ENCODE results near the gene SGO2.
"Not testable (repeated sequence)": the region's sequence is repeated elsewhere in the genome, so short reads cannot be mapped to it uniquely, and the experiment has no call there.

Gene SGO2

GRCh38 chr2:200523158-200523557 is 2.8 kb upstream of the SGO2 start:
- no peak overlapping the region for H3K4me3 ChIP-seq
- no peak overlapping the region for H3K27ac ChIP-seq
- no peaks in the 10 kb centered on the region for H3K36me3 ChIP-seq
- no peaks in the 10 kb centered on the region for H4K20me1 ChIP-seq
- H3K4me2 ChIP-seq: no peak overlapping the region
- H3K4me1 ChIP-seq: peaks cover 18% of the 10 kb centered on the region
- H3K27me3 ChIP-seq: no peaks in the 10 kb centered on the region
- H3K9me3 ChIP-seq: no peaks in the 10 kb centered on the region
- TF ChIP-seq Cebpa-rat (IDR thresholded peaks at IDR 0.05): no peak
- H3K9ac ChIP-seq: no peak overlapping the region

- Histone ChIP-seq H3K9me3 (no peaks in the 10 kb centered on the region), H3K4me3 (no peak overlapping the region), H3K9ac (no peak overlapping the region), H3K36me3 (no peaks in the 10 kb centered on the region), H3K4me1 (peaks cover 21% of the 10 kb centered on the region), H3K27ac (no peak overlapping the region), H4K20me1 (no peaks in the 10 kb centered on the region), H3K27me3 (no peaks in the 10 kb centered on the region), H3K4me2 (no peak overlapping the region)
- no peak for TF ChIP-seq Cebpa-rat (IDR thresholded peaks at IDR 0.05)
Observed at GRCh38 chr2:200523604-200524003, 2.4 kb upstream of the SGO2 start.

GRCh38 chr2:200525066-200525465 is 941 bp upstream of the SGO2 start:
- no peak for TF ChIP-seq Cebpa-rat (IDR thresholded peaks at IDR 0.05)
- H3K9me3 ChIP-seq: no peaks in the 10 kb centered on the region
- H4K20me1 ChIP-seq: peaks cover 7% of the 10 kb centered on the region; the same call in 1 of the 2 replicates
- no peak overlapping the region for H3K9ac ChIP-seq
- H3K4me1 ChIP-seq: peaks cover 24% of the 10 kb centered on the region
- peaks cover 8% of the 10 kb centered on the region for H3K36me3 ChIP-seq
- no peak overlapping the region; the same call in 1 of the 2 replicates for H3K4me3 ChIP-seq
- H3K27me3 ChIP-seq: no peaks in the 10 kb centered on the region
- no peak overlapping the region for H3K27ac ChIP-seq
- H3K4me2 ChIP-seq: peak overlapping the region; percentile 96

- peaks cover 24% of the 10 kb centered on the region for H3K4me1 ChIP-seq
- peak overlapping the region; percentile 95 for H3K4me3 ChIP-seq
- peak overlapping the region; percentile 90; the same call in 1 of the 2 replicates for H3K9ac ChIP-seq
- H3K36me3 ChIP-seq: peaks cover 11% of the 10 kb centered on the region
- H4K20me1 ChIP-seq: peaks cover 10% of the 10 kb centered on the region; the same call in 1 of the 2 replicates
- peak overlapping the region; percentile 96 for H3K4me2 ChIP-seq
- H3K9me3 ChIP-seq: no peaks in the 10 kb centered on the region
- no peak for TF ChIP-seq Cebpa-rat (IDR thresholded peaks at IDR 0.05)
- H3K27ac ChIP-seq: no peak overlapping the region
- no peaks in the 10 kb centered on the region for H3K27me3 ChIP-seq
Observed at GRCh38 chr2:200525551-200525881, 491 bp upstream of the SGO2 start.

- no peaks in the 10 kb centered on the region for H3K27me3 ChIP-seq
- no peaks in the 10 kb centered on the region for H3K9me3 ChIP-seq
- H3K4me2 ChIP-seq: peak overlapping the region; percentile 1; the same call in 1 of the 2 replicates
- no peak overlapping the region for H3K4me3 ChIP-seq
- H3K36me3 ChIP-seq: peaks cover 26% of the 10 kb centered on the region
- H4K20me1 ChIP-seq: peaks cover 18% of the 10 kb centered on the region; the same call in 1 of the 2 replicates
- H3K27ac ChIP-seq: no peak overlapping the region
- no peak overlapping the region for H3K9ac ChIP-seq
- H3K4me1 ChIP-seq: peaks cover 35% of the 10 kb centered on the region
- TF ChIP-seq Cebpa-rat (IDR thresholded peaks at IDR 0.05): no peak
Observed at GRCh38 chr2:200528228-200528627, 2.2 kb downstream of the SGO2 start.

GRCh38 chr2:200533754-200534153 is 7.7 kb downstream of the SGO2 start:
- Histone ChIP-seq H3K4me1 (peaks cover 12% of the 10 kb centered on the region; the same call in 1 of the 2 replicates), H3K36me3 (peaks cover 64% of the 10 kb centered on the region), H3K9me3 (no peaks in the 10 kb centered on the region), H4K20me1 (peaks cover 18% of the 10 kb centered on the region; the same call in 1 of the 2 replicates), H3K4me3 (no peak overlapping the region), H3K27me3 (no peaks in the 10 kb centered on the region), H3K9ac (no peak overlapping the region), H3K4me2 (no peak overlapping the region), H3K27ac (no peak overlapping the region)
- TF ChIP-seq Cebpa-rat (IDR thresholded peaks at IDR 0.05): no peak

GRCh38 chr2:200534572-200534971 is 8.6 kb downstream of the SGO2 start:
- H3K27ac ChIP-seq: no peak overlapping the region

GRCh38 chr2:200538139-200538538 is 12.1 kb downstream of the SGO2 start:
- Histone ChIP-seq H3K36me3 (peaks cover 73% of the 10 kb centered on the region), H3K27ac (no peak overlapping the region), H3K9me3 (peaks cover 18% of the 10 kb centered on the region; the same call in 1 of the 2 replicates), H4K20me1 (no peaks in the 10 kb centered on the region), H3K4me1 (no peaks in the 10 kb centered on the region), H3K27me3 (no peaks in the 10 kb centered on the region), H3K4me2 (no peak overlapping the region), H3K4me3 (no peak overlapping the region), H3K9ac (no peak overlapping the region)
- TF ChIP-seq Cebpa-rat (IDR thresholded peaks at IDR 0.05): no peak

More at GRCh38 chr2:200534572-200534971, 8.6 kb downstream of the SGO2 start:
- H3K4me1 ChIP-seq: 0 out of 2 replicates have a peak, but pooled peaks cover 11% of the 10 kb centered on the region
- H4K20me1 ChIP-seq: peaks cover 16% of the 10 kb centered on the region; the same call in 1 of the 2 replicates
- no peaks in the 10 kb centered on the region for H3K27me3 ChIP-seq
- peaks cover 62% of the 10 kb centered on the region for H3K36me3 ChIP-seq
- H3K4me3 ChIP-seq: no peak overlapping the region
- 0 out of 2 replicates have a peak, but pooled peaks cover 1% of the 10 kb centered on the region for H3K9me3 ChIP-seq
- no peak overlapping the region for H3K9ac ChIP-seq
- TF ChIP-seq Cebpa-rat (IDR thresholded peaks at IDR 0.05): no peak
- no peak overlapping the region for H3K4me2 ChIP-seq

GRCh38 chr2:200540793-200541192 is 14.8 kb downstream of the SGO2 start:
- H3K27me3 ChIP-seq: no peaks in the 10 kb centered on the region
- H4K20me1 ChIP-seq: no peaks in the 10 kb centered on the region
- no peak overlapping the region for H3K9ac ChIP-seq
- H3K27ac ChIP-seq: no peak overlapping the region
- H3K4me2 ChIP-seq: no peak overlapping the region
- peaks cover 31% of the 10 kb centered on the region for H3K9me3 ChIP-seq
- TF ChIP-seq Cebpa-rat (IDR thresholded peaks at IDR 0.05): no peak
- no peaks in the 10 kb centered on the region for H3K4me1 ChIP-seq
- peaks cover 80% of the 10 kb centered on the region for H3K36me3 ChIP-seq
- H3K4me3 ChIP-seq: no peak overlapping the region

- H4K20me1 ChIP-seq, H3K4me3 ChIP-seq, H3K27me3 ChIP-seq, H3K9ac ChIP-seq, H3K4me2 ChIP-seq, H3K4me1 ChIP-seq, H3K27ac ChIP-seq: not testable (repeated sequence)
- Histone ChIP-seq H3K9me3 (peaks cover 20% of the 10 kb centered on the region), H3K36me3 (peaks cover 32% of the 10 kb centered on the region)
Observed at GRCh38 chr2:200566596-200566995, 40.6 kb downstream of the SGO2 start.

GRCh38 chr2:200567932-200568331 is 41.9 kb downstream of the SGO2 start:
- Histone ChIP-seq H3K4me2 (no peak overlapping the region), H4K20me1 (no peaks in the 10 kb centered on the region), H3K9me3 (peaks cover 19% of the 10 kb centered on the region), H3K27me3 (no peaks in the 10 kb centered on the region), H3K4me3 (no peak overlapping the region), H3K27ac (no peak overlapping the region), H3K4me1 (no peaks in the 10 kb centered on the region), H3K9ac (no peak overlapping the region), H3K36me3 (peaks cover 43% of the 10 kb centered on the region)
- no peak for TF ChIP-seq Cebpa-rat (IDR thresholded peaks at IDR 0.05)

All from BLaER1 (cell line).